NCI-H128 (cell line): ENCODE results near the gene ZNF316.

Experiments
- DNase-seq: peaks from one replicate; lab custom pipeline; 2025; ENCODE audit not compliant: unreplicated experiment; lab: John Stamatoyannopoulos, UW

Gene ZNF316

GRCh38 chr7:6680146-6680545, 43.0 kb downstream of the ZNF316 start:
- DNase-seq = no peak

- DNase-seq = no peak
Measured at GRCh38 chr7:6691103-6691502, 54.0 kb downstream of the ZNF316 start.

- no peak for DNase-seq
Measured at GRCh38 chr7:6691609-6692106, 54.5 kb downstream of the ZNF316 start.

GRCh38 chr7:6700793-6701192, 63.7 kb downstream of the ZNF316 start:
- DNase-seq = no peak

- no peak for DNase-seq
Measured at GRCh38 chr7:6701860-6702259, 64.7 kb downstream of the ZNF316 start.
